AG04450 (cell line): ENCODE data around the gene DGKI. TPM values are rescaled to one million over a fixed set of nuclear protein-coding genes. Genes with fewer than 3 reads are reported as not detected.
A peak's percentile ranks its signal among the peaks of the same experiment; 100 is the strongest.

ENCODE experiments used
- CTCF ChIA-PET: fragments of 300-600, 350-600 bp; formaldehyde crosslinking; extraction: SDS; loops from one replicate; lab custom pipeline; 2022; ENCODE audit warnings: antibody characterized with exemption, inconsistent platforms; lab: Charles Lee
- POLR2A ChIA-PET: fragments of 350-600 bp; formaldehyde crosslinking; extraction: SDS; loops from one replicate; lab custom pipeline; 2021; ENCODE audit warnings: antibody characterized with exemption, inconsistent platforms; lab: Yijun Ruan, JAX
- DNase-seq: peaks from one replicate; pipeline ENCODE4 v3.0.0-alpha.2; 2011; ENCODE audit warnings: low read depth, low spot score
- H3K27ac ChIP-seq: one replicate; pipeline ENCODE4 v1.5.1; 2012; ENCODE audit warnings: low read depth, low read length, control low read depth
- H3K27me3 ChIP-seq: one replicate; pipeline ENCODE4 v1.6.0; 2012; ENCODE audit warnings: low read length; ENCODE audit not compliant: control insufficient read depth, insufficient read depth
- H3K4me3 ChIP-seq: 2 replicates; pipeline ENCODE4 v1.5.1; 2011; ENCODE audit warnings: mild to moderate bottlenecking, low read depth, low read length, control low read depth
- H3K9me3 ChIP-seq: 2 replicates; pipeline ENCODE4 v1.5.1; 2012; ENCODE audit warnings: low read length; ENCODE audit not compliant: control insufficient read depth, insufficient read depth
- CTCF ChIP-seq: IDR thresholded peaks from 2 replicates; pipeline ENCODE4 v1.5.1; 2011; ENCODE audit warnings: low read depth, low read length, control low read depth, inconsistent platforms
- polyA plus RNA-seq: library from polyadenylated mRNA; depleted of rRNA; stranded (reverse); fragments of >200 nt; gene quantifications from 2 replicates; pipeline ENCODE4 v1.2.3, GENCODE V29; 2011

The DGKI gene
- polyA plus RNA-seq, 1 experiment = 3.1 TPM

- no peaks in the 10 kb centered on the region for H3K9me3 ChIP-seq
- CTCF ChIA-PET = interaction anchor here (1.0 to 5.9 kb wide), 2 partner anchors 8 to 21 kb away, joined by 3 to 51 read pairs; no protein-coding TSS in a partner anchor
- H3K27me3 ChIP-seq = no peaks in the 10 kb centered on the region
- H3K27ac ChIP-seq = no peak overlapping the region
- DNase-seq = no peak
- H3K4me3 ChIP-seq = no peak overlapping the region
- POLR2A ChIA-PET = no interaction called here
- no peak for TF ChIP-seq CTCF
Measured at GRCh38 chr7:137647905-137648565, 198.7 kb downstream of the DGKI start.

- no peaks in the 10 kb centered on the region for H3K27me3 ChIP-seq
- no peak for TF ChIP-seq CTCF
- H3K27ac ChIP-seq = no peak overlapping the region
- DNase-seq = peak; percentile 6
- no peak overlapping the region for H3K4me3 ChIP-seq
- ChIA-PET POLR2A (no interaction called here), CTCF (interaction anchor here (0.6 to 2.2 kb wide), 3 partner anchors 14 to 1920 kb away, joined by 3 to 15 read pairs (median 4); no protein-coding TSS in a partner anchor)
- H3K9me3 ChIP-seq = no peaks in the 10 kb centered on the region
Measured at GRCh38 chr7:137642472-137642871, 204.3 kb downstream of the DGKI start.

- Histone ChIP-seq H3K27me3 (no peaks in the 10 kb centered on the region), H3K9me3 (no peaks in the 10 kb centered on the region), H3K4me3 (no peak overlapping the region), H3K27ac (no peak overlapping the region)
- TF ChIP-seq CTCF = no peak
- ChIA-PET POLR2A (interaction anchor here (0.6 kb wide), 1 partner anchor 30 kb away, joined by 7 read pairs; no protein-coding TSS in a partner anchor), CTCF (interaction anchor here (1.1 to 2.2 kb wide), 3 partner anchors 14 to 367 kb away, joined by 3 to 15 read pairs (median 7); no protein-coding TSS in a partner anchor)
- DNase-seq = no peak
Measured at GRCh38 chr7:137642031-137642430, 204.7 kb downstream of the DGKI start.

GRCh38 chr7:137636376-137636775 is 210.4 kb downstream of the DGKI start:
- ChIA-PET POLR2A (no interaction called here), CTCF (interaction anchor here (1.0 to 4.0 kb wide), 4 partner anchors 9 to 263 kb away, joined by 3 to 34 read pairs (median 14); no protein-coding TSS in a partner anchor)
- no peak overlapping the region for H3K27ac ChIP-seq
- no peak for TF ChIP-seq CTCF
- DNase-seq = no peak
- no peaks in the 10 kb centered on the region for H3K27me3 ChIP-seq
- H3K9me3 ChIP-seq = no peaks in the 10 kb centered on the region
- no peak overlapping the region for H3K4me3 ChIP-seq

- no peak for TF ChIP-seq CTCF
- Histone ChIP-seq H3K9me3 (no peaks in the 10 kb centered on the region), H3K27me3 (no peaks in the 10 kb centered on the region), H3K27ac (no peak overlapping the region), H3K4me3 (no peak overlapping the region)
- CTCF ChIA-PET = interaction anchor here (1.0 to 4.0 kb wide), 4 partner anchors 9 to 264 kb away, joined by 3 to 34 read pairs (median 14); no protein-coding TSS in a partner anchor
- POLR2A ChIA-PET = no interaction called here
- no peak for DNase-seq
Measured at GRCh38 chr7:137635874-137636273, 210.9 kb downstream of the DGKI start.
